ENCODE data around the gene ZNF429.

- no peak for TF ChIP-seq CTCF (IDR thresholded peaks at IDR 0.05; ENCODE audit: insufficient read depth, low read length)
- no peak for TF ChIP-seq POLR2AphosphoS5 (IDR thresholded peaks at IDR 0.05; ENCODE audit: low read depth)
- no peak for TF ChIP-seq REST (IDR thresholded peaks at IDR 0.05; ENCODE audit: insufficient replicate concordance, low read depth)
- TF ChIP-seq SPI1 (IDR thresholded peaks at IDR 0.05; ENCODE audit: borderline replicate concordance, low read depth): no peak
Measured at GRCh38 chr19:21566073-21566472, 60.7 kb downstream of the ZNF429 start.
